Gastroesophageal sphincter (tissue), 3 donors: ENCODE data around the gene PAX5.

Experiments
- CTCF ChIP-seq, 4 experiments: fragments of 200-600 bp in 2 of 4; fragments of 450-650 bp in 2 of 4; sonication (generic) in 1 of 4; IDR thresholded peaks; one replicate each; pipeline ENCODE4 v1.5.1; 2017 to 2019; ENCODE audit warnings: antibody characterized with exemption in 4 of 4, mild to moderate bottlenecking in 2 of 4, moderate library complexity in 2 of 4
- POLR2AphosphoS5 ChIP-seq: sonication (generic); formaldehyde crosslinking; IDR thresholded peaks from one replicate; pipeline ENCODE4 v1.6.1; 2017; ENCODE audit warnings: antibody characterized with exemption

DNA sequence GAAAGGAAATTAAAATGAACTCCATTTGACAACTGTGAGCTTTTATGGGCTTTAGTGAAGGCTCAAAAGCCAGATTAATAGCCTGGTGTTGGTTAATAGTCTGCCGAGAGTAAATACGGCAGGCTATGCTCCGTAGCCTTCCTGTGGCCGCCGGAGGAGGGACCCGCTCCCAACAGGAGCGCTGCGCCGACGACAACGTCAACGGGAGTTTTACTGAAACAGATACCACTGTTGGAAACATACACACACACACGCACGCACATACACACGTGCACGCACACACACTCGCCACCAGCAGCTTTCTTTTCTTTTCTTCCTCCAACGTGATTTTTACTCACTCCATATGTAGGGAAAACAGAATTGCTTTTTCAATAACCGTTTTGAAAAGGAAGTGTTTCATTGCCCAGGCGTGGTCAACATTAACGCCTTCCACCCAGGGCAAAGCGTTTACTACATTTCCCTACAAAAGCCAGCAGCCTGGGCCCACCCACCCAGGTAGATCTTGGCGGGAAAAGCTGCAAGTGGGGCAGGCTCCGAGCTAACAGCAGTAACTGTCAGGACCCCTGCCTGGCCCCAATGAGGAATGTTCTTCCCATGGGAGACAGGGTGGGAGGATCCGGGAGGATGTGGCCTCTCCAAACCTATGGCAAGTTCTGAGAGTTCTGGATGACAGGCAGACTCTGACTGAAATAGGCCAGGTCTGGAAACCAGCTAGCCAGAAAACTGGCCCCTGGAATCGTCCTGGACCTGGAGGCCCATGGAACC lies 72.3 kb downstream of the PAX5 start:
- TF ChIP-seq CTCF (IDR thresholded peaks at IDR 0.05) (no peak), POLR2AphosphoS5 (no peak)
